NCI-H1930 (cell line): ENCODE results near the gene ETNK1.
"Not testable (repeated sequence)": the region's sequence is repeated elsewhere in the genome, so short reads cannot be mapped to it uniquely, and the experiment has no call there.

Source experiments
- DNase-seq, 2 experiments: peaks; one replicate each; lab custom pipeline; 2025; lab: John Stamatoyannopoulos, UW

ETNK1 gene

DNA sequence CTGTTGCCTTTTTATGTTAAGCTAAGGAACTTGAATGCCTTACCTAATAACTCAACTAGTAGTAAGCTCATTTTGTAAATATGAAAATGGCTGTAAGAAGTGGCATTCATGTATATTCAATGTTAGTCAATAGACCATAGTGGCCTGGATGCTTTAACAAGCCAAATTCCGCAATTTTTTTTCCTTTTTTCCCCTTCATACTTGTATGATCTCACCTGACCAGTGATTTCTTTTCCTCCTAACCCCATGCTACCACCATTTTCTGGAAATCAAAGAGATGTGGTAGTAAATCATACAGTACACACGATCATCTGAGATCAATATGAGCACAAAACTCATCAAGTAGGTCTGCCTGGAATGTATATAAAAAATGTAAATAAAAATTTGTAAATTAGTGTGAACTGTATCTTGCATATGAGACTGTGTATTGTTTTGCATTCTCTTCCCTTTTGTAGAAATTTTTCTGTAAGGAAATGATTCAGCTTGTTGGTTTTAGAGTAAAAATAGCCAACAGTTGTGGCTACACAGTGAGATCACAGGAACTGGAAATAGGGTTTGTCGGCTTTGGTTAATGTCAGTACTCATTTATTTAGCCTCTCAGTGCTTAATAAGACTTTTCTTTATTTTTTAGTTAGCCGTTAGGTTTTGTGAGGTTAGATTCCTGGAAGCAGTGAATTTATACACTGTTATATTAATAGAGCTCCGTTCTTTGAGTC, 62.5 kb downstream of the ETNK1 start:
- DNase-seq = no peak

DNA sequence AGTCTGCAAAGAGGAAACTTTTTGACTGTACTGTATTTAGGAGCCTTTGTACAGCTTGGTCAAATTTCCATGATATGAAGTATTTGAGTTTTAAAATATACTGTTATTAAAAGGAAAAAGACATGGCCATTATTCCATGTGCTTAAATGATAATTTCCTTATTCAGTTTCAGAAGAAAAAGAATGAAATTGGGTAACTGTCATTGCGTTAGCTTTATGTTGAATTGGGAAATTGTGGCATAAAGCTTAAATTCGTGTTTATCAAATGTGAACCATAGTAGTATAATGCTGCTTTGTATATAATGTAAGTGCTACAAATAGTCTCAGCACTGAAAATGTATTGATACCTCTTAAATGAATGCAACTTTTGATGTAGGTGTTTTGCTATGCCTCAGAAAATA, 64.9 kb downstream of the ETNK1 start:
- no peak for DNase-seq

DNA sequence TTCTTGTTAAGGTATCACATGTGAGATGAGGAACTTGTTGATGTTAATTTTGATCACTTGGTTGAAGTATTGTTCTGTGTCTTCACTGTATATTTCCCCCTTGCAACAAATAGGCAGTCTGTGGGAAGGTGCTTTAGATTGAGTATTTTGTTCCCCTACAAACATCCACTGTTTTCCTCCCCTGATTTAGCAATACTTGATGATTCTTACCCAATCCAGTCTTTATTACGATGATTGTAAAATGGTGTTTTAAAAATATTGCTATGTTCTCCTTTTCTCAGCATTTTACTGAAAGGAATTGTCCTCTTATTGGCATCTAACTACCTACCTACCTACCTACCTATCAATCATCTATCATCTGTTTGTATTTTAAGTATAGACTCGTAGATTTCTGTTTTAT, 66.3 kb downstream of the ETNK1 start:
- no peak for DNase-seq

DNA sequence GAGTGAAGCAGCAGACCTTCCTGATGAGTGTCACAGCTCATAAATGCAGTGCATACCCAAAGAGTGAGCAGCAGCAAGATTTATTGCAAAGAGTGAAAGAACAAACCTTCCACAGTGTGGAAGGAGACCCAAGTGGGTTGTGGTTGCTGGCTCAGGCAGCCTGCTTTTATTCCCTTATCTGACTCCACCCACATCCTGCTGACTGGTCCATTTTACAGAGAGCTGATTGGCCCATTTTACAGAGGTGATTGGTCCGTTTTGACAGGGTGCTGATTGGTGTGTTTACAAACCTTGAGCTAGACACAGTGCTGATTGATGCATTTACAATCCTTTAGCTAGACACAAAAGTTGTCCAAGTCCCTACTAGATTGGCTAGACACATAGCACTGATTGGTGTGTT, 67.5 kb downstream of the ETNK1 start:
- not testable (repeated sequence) for DNase-seq

DNA sequence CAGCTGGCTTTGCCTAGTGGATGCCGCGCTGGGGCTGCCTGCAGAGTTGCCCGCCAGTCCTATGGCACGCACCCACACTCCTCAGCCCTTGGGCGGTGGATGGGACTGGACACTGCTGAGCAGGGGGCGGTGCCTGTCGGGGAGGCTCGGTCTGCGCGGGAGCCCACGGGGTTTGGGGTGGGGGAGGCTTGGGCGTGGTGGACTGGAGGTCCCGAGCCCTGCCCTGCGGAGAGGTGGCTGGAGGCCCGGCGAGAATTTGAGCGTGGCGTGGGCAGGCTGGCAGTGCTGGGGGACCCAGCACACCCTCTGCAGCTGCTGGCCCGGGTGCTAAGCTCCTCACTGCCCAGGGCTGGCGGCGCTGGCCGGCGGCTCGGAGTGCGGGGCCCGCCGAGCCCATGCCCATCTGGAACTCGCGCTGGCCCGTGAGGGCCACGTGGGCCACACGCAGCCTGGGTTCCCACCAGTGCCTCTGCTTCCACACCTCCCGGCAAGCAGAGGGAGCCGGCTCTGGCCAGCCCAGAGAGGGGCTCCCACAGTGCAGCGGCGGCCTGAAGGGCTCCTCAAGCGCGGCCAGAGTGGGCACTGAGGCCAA, 68.1 kb downstream of the ETNK1 start:
- DNase-seq = no peak

DNA sequence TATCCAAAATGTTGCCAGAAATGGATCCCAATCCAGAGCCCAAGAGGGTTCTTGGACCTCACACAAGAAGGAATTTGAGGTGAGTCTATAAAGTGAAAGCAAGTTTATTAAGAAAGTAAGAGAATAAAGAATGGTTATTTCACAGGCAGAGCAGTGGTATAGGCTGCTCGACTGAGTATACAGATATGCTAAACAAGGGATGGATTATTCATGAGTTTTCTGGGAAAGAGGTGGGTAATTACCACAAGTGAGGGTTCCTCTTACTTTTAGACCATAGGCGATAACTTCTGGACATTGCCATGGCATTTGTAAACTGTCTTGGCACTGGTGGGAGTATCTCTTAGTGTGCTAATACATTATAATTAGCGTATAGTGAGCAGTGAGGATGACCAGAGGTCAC, 73.6 kb downstream of the ETNK1 start:
- no peak for DNase-seq

DNA sequence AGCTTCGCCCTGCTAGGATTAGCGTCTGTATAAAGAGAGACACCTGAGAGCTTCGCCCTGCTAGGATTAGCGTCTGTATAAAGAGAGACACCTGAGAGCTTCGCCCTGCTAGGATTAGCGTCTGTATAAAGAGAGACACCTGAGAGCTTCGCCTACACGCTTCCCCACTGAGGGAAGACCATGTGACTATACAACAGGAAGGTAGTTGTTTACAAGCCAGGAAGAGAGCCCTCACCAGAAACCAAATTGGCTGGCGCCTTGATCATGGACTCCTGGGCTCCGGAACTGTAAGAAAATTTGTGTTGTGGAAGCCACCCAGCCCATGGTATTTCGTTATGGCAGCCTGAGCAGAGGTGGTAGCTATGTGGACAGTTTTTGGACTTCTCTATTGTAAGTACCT, 74.7 kb downstream of the ETNK1 start:
- DNase-seq = not testable (repeated sequence)

DNA sequence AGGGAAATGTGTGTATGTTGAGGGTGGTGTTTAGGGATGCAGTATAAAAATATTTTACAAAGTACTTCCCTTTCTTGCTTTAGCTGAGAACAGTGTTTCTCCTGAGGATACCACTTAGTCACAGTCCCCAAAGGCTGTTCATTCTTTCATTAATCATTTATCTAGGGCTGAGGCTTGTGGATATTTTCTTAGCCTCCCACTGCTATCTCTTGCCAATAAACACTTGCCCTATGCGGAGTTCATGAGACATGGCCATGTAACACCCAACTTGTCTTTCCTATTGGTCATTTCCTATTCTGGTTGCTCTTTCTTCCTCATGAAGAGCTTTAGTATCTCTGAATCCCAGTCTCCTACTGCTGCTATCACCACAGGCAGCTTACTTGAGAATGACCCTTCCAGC, 75.1 kb downstream of the ETNK1 start:
- DNase-seq = no peak

DNA sequence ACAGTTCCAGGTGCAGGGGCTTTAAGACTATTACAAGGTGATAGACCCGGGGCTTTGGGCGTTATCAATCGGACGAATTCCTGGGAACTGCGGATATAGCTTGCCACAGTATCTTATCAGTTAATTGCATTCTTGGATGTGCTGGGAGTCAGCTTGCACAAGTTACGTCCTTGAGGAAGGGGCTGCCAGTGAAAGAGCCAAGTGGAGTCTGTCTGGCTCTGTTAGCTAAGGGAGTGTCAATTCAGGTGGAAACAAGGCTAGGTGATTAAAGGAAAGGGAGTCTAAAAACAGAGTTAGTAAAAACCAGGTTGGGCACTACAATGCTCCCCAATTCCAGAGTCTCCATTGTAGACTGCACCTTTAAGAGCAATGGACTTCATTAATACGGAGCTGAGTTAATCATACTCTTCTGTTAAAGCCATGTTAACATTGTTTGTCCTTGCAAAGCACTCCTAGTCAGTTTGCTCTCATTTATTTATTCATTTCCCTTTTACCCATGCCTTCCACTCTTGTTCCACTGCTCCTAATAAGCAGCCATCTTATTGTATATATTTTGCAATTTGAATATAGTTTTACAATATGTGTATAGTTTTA, 76.3 kb downstream of the ETNK1 start:
- DNase-seq = not testable (repeated sequence)

DNA sequence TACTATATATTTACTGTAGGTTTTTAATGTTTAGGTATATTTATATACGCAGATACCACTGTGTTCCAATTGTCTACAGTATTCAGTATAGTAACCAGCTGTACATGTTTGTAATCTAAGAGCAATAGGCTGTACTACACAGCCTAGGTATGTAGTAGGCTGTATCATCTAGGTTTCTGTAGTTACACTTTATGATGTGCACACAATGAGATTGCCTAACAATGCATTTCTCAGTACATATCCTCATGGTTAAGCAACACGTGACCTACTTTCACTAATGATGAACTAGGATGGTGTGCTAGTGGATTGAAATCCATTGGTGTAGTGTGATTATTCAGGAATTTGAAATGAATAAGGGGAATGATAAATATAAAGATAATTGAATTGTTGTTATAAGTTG, 77.7 kb downstream of the ETNK1 start:
- no peak for DNase-seq

DNA sequence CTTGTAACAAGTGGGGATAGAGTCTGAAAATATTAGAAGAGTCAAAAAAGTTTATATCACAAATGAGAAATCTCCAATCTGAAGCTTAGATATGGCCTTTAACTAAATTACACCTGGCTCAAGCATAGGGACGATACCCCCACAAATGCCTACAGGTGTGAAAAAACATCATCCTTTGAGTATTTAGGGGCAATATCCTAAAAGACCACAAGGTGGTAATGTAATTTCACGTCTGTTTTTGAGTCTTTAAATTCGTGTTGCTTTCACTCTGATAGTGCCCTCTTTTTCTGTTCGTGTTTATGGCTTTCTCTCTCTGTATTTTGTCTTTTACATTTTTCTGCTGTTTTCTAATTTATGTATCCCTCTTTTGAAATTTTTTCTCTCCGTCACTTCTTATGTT, 84.3 kb downstream of the ETNK1 start:
- no peak for DNase-seq

DNA sequence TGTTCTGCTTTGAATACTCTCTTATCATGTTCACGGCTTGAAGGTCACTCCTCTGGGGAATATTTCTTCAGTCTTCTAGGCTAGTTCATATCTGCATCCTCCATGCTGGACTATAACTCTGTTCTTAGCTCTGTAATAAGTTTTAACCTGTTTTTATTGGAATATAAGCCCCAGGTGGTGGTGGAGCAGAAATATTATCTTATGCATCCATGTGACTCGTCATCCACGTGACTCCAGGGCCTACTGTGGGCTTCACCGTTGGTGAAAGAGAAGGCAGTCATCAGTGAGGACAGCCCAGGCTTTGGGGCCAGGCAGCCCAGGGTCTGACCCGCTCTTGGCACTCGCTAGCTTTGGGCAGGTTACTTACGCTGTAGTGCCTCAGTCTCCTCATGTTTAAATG, 87.1 kb downstream of the ETNK1 start:
- DNase-seq = no peak

DNA sequence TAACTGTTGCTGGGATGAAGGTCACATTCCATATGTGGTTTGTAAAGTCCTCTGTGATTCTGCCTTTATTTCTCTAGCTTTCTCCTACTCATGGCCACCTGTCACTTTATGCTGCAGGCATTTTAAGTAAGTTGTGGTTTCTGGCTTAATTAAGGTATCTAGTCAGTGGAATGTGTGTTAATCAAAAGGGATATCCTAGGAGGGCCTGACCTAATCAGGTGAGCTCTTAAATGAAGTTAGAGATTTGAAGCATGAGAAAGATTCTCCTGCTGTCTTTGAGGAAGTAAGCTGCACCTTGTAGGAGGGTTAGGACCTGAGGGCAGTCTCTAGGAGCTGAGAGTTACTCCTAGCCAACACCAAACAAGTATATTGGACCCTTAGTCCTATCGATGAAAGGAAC, 90.3 kb downstream of the ETNK1 start:
- DNase-seq = no peak

DNA sequence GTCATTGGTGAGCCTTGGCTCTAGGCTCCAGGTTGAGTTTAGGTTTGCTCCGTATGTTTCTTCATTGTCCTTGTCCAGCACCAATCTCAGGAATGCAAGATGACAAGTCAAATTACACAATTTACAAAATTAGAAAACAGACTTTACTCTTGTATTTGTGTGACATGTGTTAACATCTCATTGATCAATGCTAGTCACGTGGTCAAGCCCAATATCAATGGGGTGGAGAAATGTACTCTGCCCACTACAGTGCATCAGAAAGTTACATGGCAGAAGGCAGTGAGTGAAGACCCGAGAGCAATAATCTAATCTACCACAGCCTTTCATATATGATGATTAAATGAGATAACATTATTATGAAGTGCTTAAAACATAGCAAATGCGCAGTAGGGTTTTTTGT, 94.8 kb downstream of the ETNK1 start:
- no peak for DNase-seq

DNA sequence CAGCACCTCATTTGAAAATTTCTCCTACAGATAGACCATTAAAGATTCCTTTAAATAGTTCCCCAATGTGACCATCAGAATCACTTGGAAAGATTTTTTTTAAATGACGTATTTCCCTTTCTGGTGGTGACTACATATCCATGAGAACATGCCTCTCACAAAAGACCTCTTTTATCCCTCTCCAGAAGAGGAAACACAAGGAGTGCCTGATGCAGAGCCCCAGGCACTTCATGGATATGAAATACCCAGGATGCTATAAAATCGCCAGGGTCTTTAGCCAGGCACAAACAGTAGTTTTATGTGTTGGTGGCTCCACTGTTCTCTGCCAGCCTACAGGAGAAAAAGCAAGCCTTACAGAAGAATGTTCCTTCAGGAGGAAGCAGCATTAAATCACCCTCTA, 97.1 kb downstream of the ETNK1 start:
- no peak for DNase-seq

DNA sequence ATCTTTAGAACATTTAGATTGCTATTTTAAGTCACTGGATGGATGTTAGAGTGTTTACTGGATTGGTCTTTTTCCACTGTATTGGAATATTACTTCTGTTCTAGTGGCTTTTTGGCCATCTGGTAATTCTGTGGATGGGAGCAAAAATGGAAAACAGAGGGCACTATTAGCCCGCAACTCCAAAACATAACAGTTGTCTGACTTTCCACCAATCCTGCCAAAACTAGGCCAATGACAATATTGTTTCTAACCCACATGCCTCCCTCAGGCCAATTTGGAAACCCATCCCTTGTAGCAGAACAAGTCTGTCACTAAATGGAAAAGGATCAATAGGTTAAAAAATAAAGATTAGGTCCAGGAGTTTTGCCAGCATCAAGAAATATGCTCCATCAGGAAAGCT, 97.8 kb downstream of the ETNK1 start:
- no peak for DNase-seq

DNA sequence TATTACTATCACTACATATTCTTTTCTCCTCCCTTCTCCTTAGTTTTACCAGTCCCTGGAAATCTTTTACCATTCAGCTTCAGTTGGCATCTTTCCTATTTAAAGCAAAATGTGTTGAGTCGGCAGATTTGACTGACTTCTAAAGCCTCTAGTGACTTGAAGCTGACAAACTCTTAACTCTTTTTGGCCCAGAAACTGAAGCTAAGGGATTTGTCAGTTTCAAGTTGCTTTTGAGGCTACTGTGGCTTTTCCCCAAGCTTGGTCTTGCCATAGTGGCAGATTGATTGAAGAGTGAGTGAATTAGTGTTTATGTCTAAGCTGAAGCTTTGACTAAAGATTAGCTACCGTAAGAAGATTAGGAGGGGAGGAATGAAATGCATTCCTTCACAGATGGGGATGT, 104.0 kb downstream of the ETNK1 start:
- DNase-seq = no peak

DNA sequence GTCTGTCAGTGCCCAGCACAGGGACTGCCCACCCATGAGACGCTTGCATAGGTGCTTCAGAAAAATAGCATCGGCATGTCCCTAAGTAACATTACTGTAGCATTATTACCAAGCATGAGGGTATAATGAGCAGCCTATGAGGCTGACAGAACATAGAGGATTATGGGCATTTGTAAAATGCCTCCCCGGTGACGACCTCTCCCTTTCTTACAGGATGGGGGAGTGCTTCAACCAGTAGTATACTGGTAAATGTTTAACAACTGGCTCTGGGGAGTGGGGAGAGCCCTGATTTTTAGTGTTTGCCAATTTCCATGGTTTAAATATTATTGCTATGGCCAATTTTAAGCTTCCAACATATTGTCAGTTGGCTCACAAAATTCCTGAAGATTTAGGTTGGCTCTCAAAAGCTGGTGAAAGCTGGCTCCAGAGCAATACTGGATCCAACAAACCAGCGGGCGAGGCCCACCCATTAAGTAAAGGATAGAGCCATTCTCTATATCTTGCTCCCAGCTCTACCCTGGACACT, 104.5 kb downstream of the ETNK1 start:
- DNase-seq = no peak

DNA sequence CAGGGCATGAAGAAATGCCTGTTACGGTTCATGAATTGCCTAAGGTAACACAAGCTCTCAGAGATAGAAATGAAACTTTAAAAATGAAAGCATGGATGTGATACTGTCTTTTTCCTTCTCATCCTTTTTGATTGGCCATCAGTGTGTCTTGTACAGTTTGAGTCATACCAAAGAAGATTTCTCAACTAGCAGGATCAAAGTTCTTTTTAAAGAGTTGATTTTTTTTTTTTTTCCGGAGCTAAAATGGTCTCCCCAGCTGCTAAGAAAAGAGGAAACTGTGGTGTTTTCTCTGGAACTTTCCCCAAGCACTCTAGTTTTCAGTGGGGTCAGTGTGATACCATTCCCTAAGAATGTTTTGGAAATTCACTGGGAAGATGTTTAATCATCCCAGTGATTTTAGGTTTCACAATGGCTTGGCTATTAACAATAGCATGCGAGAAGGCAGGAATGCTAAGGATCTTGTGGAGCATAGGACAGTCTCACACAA, 105.0 kb downstream of the ETNK1 start:
- no peak for DNase-seq

DNA sequence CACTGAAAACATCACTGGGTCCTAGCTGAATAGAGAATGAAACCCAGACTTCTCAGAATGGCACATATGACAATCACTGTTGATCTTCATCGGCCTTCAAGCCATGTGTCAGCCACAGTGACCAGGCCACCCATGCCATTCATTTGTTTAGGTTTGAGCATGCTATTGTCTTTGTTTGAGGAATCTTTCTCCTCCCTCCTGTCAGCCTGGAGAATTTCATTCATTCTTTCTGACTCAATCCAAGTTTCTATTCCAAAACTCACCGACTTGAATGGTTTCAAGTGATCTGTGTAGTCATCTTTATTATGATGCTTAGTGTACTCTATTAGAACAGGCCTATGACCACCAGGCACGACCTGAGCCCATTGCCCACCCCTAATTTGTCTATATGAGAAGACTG, 106.3 kb downstream of the ETNK1 start:
- DNase-seq = no peak

DNA sequence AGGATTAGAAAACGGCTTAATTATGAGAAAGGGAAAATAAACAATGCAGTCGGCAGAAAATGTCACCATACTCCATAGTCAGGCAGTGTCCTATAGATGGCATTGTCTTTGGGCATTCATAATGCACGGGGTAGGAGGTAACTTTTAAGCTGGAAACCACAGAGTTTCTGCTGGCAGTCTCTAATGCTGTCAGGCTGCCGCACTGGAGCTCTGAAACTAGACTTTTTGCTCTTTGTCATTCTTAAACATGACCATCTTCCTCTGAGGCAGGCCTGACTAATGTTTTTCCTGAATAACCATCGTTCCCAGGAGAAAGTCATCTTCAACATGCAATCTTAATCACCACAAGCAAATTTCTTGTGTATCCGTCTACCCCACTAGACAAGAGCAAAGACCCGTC, 108.8 kb downstream of the ETNK1 start:
- no peak for DNase-seq

DNA sequence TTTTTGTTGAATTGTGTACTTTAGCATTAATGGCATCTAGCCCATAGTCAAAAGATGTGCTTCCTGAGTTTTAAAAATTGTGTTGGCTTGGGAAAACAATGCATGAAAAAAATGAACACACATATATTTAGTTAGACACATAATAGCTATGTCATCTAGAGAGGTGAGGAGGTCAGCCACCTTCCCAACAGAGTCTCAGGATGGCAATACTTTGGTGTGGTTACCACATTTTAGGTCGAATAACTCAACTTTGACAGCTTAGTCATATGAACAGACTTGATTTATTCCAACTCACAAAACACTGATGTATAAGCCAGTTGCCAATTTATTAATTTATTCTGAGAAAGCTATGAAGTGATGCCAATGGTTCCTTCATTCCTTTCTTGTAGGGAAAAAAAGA, 114.0 kb downstream of the ETNK1 start:
- DNase-seq = no peak
